Right lung (tissue), 5 donors: Measurements from ENCODE around the gene NDUFAB1. TPM values are rescaled to one million over a fixed set of nuclear protein-coding genes. Genes with fewer than 3 reads are reported as not detected.
"Not testable (repeated sequence)": the region's sequence is repeated elsewhere in the genome, so short reads cannot be mapped to it uniquely, and the experiment has no call there.

Experiments
- DNase-seq, 2 donors: peaks; one replicate each; pipeline ENCODE4 v3.0.0-alpha.2; 2013
- polyA plus RNA-seq, 5 donors: library from polyadenylated mRNA; unstranded; fragments of 120-200 nt; gene quantifications; one replicate each; pipeline versions ENCODE4 v1.2.1 to v1.2.3, GENCODE V29; 2013; ENCODE audit warnings: inconsistent platforms in 1 of 5, low replicate concordance in 1 of 5; ENCODE audit not compliant: insufficient read length in 5 of 5, insufficient read depth in 1 of 5

Gene NDUFAB1
- polyA plus RNA-seq, 5 donors, result 66.8 to 81.1 (median 73.9) TPM

GRCh38 chr16:23590181-23590580, 5.9 kb downstream of the NDUFAB1 start:
- DNase-seq, result no peak

DNA sequence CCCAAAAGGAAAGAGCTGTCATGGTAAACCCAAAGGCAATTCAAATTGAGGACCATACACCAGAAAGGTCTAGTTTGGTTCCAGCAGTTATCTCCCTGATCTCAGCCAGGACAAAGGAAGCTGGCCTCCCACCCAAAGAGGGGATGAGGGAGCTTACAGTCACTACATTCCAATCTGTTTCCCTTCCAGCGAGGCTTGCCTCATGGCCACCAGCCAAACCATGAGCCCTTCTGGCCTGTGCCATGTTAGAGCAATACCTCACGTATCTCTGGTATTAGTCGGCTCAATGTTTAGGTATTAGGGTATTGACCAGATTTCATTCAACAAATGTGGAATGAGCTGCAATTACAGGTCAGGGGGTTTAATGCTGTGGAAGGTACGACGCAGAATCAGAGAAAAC, 8.4 kb downstream of the NDUFAB1 start:
- no peak for DNase-seq

- DNase-seq, result no peak
Measured at GRCh38 chr16:23584186-23585076, 11.7 kb downstream of the NDUFAB1 start.

DNA sequence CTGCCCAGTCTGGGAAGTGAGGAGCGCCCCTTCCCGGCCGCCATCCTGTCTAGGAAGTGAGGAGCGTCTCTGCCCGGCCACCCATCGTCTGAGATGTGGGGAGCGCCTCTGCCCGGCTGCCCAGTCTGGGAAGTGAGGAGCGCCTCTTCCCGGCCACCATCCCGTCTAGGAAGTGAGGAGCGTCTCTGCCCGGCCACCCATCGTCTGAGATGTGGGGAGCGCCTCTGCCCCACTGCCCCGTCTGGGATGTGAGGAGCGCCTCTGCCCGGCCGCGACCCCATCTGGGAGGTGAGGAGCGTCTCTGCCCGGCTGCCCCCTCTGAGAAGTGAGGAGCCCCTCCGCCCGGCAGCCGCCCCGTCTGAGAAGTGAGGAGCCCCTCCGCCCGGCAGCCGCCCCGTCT, 12.8 kb downstream of the NDUFAB1 start:
- DNase-seq, result not testable (repeated sequence)

GRCh38 chr16:23581764-23582163, 14.4 kb downstream of the NDUFAB1 start:
- DNase-seq, result no peak

GRCh38 chr16:23580391-23580790, 15.7 kb downstream of the NDUFAB1 start:
- no peak for DNase-seq

- no peak for DNase-seq
Measured at GRCh38 chr16:23579371-23579770, 16.7 kb downstream of the NDUFAB1 start.

DNA sequence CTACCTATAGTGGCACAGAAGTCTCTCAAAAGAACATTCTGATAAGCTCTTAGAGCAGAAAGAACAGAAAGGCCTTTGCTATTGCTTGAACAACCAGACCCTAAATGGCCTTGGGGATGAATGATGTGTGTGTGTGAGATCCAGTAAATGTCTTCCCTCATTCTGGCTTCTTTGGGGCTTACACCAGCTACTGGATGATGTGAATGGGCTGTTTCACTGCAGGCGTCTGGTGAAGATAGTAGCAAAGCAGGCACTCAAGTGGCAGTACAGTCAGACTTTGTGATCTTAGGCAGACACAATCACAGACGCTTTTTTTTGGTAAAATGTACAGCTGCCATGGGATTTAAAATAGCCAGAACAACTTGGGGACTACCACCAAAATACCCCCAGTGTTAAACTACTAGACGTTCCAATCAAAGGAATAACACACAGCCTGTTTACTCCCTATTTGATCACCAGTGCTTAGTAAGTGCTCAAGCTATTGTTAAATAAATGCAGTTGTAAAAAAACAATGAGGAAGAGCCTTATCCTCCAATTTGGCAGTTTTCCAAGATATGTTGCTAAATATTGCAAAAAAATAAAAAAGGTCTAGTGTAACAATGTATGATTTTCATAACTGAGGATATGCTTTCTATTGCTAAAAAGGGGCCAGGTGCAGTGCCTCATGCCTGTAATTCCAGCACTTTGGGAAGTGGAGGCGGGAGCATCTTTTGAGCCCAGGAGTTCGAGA, 17.9 kb downstream of the NDUFAB1 start:
- peak; percentile 15 to 23 for DNase-seq

DNA sequence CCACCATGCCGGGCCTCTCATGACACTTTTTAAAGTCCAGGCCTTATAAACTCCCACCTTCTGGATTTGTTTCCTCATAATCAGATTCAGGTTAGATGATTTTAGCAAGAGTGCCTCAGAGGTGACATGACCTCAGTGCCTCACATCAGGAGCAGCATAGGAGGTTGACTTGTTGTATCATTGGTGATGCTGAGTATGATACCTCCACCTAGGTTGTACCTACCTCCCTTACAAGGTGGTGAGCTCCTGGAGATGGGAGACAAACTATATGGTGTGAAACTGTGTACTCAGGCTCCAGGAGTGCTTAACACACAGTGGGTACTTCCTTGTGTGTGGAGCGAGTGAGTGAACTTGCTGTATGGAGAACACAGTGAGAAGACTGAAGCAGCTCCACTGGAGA, 18.6 kb downstream of the NDUFAB1 start:
- no peak for DNase-seq

DNA sequence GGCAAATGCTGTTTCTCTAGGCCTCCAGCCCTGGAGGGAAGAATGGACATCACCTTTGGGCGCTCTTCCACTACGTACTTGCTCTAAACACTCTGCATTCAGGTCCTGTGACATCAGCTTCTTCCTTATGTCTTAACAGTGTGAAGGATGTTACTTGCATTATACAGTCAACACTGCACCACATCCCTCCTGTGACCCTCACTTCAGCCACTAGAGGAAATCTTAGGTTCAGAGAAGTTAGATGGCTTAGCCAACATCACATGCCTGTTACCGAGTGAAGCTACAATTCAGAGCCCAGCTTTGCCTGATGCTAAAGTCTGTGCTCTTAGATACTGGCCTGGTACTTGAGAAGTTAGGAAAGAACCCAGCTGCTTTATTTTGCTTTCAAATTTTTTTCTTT, 20.3 kb downstream of the NDUFAB1 start:
- DNase-seq, result no peak

GRCh38 chr16:23573817-23574216, 22.3 kb downstream of the NDUFAB1 start:
- no peak for DNase-seq

GRCh38 chr16:23572394-23572793, 23.7 kb downstream of the NDUFAB1 start:
- no peak for DNase-seq

DNA sequence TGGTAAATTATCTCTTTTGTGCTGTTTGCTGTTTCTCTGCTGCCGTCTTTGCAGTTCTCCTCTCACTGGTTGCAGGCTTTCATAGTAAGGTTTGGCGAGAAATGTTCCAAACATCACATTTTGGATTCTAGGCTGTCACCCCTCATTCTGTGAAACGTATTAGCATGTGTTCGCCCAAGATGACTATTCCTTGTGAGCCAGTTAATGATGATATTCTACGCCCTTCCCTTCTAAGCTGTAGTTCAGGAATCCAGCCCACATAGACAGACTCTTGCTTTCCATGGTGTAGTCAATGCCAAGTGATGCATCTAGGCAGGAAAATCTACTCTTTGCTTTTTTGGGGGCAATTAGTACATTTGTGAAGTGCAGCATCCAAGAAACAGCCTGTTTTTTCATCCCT, 24.2 kb downstream of the NDUFAB1 start:
- DNase-seq, result no peak

DNA sequence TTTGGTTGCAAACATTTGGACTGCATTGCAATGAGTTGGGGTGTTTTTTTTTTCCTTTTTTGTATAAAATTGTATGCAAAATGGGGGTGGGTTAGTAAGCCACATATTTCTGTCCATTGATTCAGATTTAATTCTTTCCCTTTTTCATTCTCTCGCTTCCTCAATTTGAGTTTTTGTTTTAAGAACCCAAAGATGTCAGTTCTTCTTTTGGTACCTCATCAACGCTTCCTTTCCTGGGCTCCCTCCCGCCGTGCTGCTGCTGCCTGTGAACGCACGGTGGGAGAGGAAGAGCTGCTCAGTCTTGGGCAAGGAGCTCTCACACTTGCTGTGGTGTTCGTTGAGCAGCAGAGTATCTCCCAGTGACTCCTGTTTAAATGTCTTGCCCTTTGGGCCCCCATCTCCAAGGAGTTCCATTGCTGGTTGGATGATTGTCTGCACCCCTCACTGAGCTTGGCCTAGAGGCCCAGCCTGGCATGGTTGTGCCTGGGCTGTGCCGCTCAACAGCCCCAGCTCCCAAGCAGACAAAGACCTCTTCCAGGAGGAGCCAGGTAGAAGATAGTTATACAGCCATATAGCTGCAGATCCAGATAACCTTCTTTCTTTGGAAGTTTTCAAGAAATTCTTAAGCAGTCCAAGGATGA, 25.0 kb downstream of the NDUFAB1 start:
- DNase-seq, result no peak

GRCh38 chr16:23567602-23568001, 28.5 kb downstream of the NDUFAB1 start:
- no peak for DNase-seq

GRCh38 chr16:23566724-23567123, 29.4 kb downstream of the NDUFAB1 start:
- DNase-seq, result no peak

GRCh38 chr16:23564575-23565363, 31.3 kb downstream of the NDUFAB1 start:
- no peak for DNase-seq

GRCh38 chr16:23563186-23563585, 32.9 kb downstream of the NDUFAB1 start:
- DNase-seq, result no peak

DNA sequence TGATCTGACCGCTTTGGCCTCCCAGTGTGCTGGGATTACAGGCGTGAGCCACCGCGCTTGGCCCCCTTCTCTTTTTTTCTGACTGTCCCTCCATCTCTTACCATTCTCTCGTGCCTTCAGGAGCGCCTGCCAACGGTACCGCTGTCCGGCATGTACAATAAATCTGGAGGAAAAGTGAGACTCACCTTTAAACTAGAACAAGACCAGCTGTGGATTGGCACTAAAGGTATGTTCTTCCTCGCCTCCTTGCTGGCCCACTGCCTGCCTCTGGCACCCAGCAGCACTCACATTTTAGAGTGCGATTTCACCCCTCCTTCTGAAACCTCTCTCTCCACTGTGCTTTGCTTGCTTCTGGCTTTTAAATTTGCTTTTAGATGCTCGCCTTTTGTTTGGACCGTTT, 33.6 kb downstream of the NDUFAB1 start:
- no peak for DNase-seq

GRCh38 chr16:23561586-23561985, 34.5 kb downstream of the NDUFAB1 start:
- no peak for DNase-seq

DNA sequence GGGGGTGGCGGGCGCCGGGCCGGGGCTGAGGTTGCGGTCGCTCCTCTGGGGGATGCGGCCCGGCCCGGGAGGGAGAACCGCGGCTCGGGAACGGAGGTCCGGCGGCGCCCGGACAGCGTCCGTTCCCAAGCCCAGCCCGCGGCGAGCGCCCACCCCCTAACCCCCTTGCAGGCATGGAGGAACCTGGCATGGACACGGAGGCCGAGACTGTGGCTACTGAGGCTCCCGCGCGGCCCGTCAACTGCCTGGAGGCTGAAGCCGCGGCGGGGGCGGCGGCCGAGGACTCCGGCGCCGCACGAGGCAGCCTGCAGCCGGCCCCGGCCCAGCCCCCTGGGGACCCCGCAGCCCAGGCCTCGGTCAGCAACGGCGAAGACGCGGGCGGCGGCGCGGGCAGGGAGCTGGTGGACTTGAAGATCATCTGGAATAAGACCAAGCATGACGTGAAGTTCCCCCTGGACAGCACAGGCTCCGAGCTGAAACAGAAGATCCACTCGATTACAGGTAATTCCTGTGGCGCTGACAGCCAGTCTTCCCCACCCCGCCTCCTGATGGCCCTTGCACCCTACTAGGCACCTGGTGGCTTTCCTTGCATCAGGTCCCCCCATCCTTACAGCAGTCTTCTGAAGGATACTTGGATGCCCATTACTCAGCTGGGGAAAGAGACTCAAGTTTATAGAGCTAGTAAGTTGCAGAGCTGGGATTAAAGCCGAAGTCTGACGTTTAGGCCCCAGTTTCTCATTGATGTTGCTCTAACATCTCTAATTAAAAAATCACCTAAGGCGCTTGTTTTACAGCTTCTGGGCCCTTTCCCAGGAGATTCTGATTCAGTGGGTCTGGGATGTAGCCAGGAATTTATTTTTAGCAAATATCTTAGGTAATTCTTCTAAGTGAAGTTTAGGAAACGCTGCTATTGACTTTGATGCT, 38.1 kb downstream of the NDUFAB1 start:
- DNase-seq, result peak in 1 of 2 donors; percentile 10
